Muscle layer of colon (tissue), 2 donors: ENCODE results near the gene HFE.
A peak's percentile ranks its signal among the peaks of the same experiment; 100 is the strongest.
"Not testable (repeated sequence)": the region's sequence is repeated elsewhere in the genome, so short reads cannot be mapped to it uniquely, and the experiment has no call there.

Experiments used
- H3K27ac ChIP-seq: one replicate; pipeline ENCODE4 v1.7.0; 2013; ENCODE audit warnings: low read depth, mild to moderate bottlenecking, low read length, moderate library complexity
- H3K27me3 ChIP-seq, 2 donors: one replicate each; pipeline ENCODE4 v1.7.0; 2013; ENCODE audit warnings: low read length in 2 of 2, mild to moderate bottlenecking in 2 of 2; ENCODE audit not compliant: insufficient read depth in 2 of 2, control insufficient read depth in 1 of 2
- H3K36me3 ChIP-seq: one replicate; pipeline ENCODE4 v1.7.0; 2013; ENCODE audit warnings: mild to moderate bottlenecking, low read length; ENCODE audit not compliant: insufficient read depth
- H3K4me1 ChIP-seq: one replicate; pipeline ENCODE4 v1.7.0; 2013; ENCODE audit warnings: mild to moderate bottlenecking, low read length; ENCODE audit not compliant: insufficient read depth
- H3K4me3 ChIP-seq, 2 donors: one replicate each; pipeline ENCODE4 v1.7.0; 2013; ENCODE audit warnings: low read length in 2 of 2, low read depth in 1 of 2, mild to moderate bottlenecking in 1 of 2, moderate library complexity in 1 of 2
- H3K9ac ChIP-seq: one replicate; pipeline ENCODE4 v1.7.0; 2013; ENCODE audit warnings: low read length
- H3K9me3 ChIP-seq: one replicate; pipeline ENCODE4 v1.7.0; 2013; ENCODE audit warnings: mild to moderate bottlenecking, low read length
- donor health status: abdominal sarcoma.
- donor health status: Adenocarcinoma of cecum.

The HFE gene

DNA sequence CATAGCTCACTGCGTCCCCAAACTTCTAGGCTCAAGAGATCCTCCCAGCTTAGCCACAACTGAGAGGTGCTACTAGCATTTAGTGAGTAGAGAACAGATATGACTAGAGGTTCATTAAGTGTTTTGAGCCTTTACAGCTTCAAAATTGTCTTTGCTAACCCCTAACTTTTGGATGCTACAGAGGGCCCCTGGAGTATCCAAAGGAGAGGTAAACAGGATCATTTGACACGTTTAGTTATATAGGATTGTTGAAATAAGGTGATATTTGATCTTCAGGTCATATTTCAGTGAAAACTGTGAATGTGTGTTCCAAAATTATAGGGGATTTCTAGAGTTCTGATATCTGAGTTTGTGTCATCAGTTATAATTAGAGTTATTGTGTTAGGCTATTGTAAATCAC lies 19.2 kb upstream of the HFE start:
- Histone ChIP-seq H3K27me3 (no peaks in the 10 kb centered on the region), H3K27ac (no peak overlapping the region), H3K9ac (no peak overlapping the region), H3K36me3 (no peaks in the 10 kb centered on the region), H3K4me1 (peaks cover 5% of the 10 kb centered on the region), H3K4me3 (no peak overlapping the region), H3K9me3 (no peaks in the 10 kb centered on the region)

DNA sequence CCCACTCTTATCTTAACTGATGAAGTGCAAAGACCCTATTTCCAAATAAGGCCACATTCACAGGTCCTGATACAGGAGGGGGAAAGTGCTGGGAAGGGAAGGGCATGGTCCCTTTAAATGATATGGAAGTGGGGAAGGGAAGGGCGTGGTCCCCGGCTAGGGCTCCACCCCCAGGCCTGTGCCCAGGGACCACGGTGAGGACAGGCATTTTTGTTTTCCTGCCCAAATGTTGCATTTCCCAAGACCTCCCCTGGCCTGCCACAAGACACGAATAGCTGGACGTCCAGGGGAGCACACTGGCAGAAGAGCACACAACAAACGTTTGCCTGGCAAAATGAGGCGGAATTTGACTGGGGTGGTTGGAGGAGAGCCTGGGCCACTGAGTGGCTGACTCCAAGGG lies 16.1 kb upstream of the HFE start:
- Histone ChIP-seq H3K27me3 (no peaks in the 10 kb centered on the region), H3K9me3 (no peaks in the 10 kb centered on the region), H3K4me3 (no peak overlapping the region), H3K9ac (no peak overlapping the region), H3K36me3 (no peaks in the 10 kb centered on the region), H3K4me1 (peaks cover 2% of the 10 kb centered on the region), H3K27ac (no peak overlapping the region)

DNA sequence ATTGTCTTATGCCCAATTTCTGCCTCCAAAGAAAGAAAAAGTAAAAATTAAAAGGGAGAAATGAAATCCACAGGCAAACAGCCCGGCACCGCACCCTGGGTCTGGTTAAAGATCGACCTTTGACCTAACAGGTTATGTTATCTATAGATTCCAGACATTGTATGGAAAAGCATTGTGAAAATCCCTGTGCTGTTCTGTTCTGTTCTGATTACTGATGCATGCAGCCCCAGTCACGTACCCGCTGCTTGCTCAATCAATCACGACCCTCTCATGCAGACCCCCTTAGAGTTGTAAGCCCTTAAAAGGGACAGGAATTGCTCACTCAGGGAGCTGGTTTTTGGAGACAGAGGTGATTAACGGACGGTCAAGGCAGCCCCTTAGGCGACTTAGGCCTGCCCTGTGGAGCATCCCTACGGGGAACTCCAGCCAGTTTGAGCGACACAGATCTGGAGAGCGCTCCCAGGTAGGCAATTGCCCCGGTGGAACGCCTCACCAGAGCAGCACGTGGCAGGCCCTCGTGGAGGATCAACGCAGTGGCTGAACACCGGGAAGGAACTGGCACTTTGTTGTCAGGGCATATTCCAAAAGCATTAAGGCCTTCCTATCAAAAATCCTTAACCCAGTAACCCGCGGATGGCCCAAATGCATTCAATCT lies 12.0 kb upstream of the HFE start:
- no peaks in the 10 kb centered on the region for H3K4me1 ChIP-seq
- no peak overlapping the region for H3K27ac ChIP-seq
- H3K9ac ChIP-seq = no peak overlapping the region
- no peaks in the 10 kb centered on the region for H3K9me3 ChIP-seq
- H3K4me3 ChIP-seq = no peak overlapping the region
- H3K27me3 ChIP-seq = no peaks in the 10 kb centered on the region
- no peaks in the 10 kb centered on the region for H3K36me3 ChIP-seq

DNA sequence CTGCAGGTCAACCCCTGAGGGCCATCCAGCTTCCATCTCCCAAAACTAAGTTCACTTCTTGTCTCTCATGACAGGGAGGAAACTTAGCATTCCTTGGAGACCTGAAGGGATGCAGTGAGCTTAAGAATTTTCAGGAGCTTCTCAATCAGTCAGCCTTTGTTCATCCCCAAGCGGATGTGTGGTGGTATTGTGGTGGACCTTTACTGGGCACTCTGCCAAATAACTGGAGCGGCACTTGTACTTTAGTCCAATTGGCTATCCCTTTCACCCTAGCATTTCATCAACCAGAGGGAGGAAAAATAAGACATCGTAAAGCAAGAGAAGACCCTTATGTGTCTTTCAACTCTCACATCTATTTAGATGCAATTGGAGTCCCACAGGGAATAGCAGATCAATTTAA lies 9.2 kb upstream of the HFE start:
- not testable (repeated sequence) for H3K9me3 ChIP-seq, H3K27ac ChIP-seq, H3K27me3 ChIP-seq, H3K36me3 ChIP-seq, H3K9ac ChIP-seq, H3K4me3 ChIP-seq, H3K4me1 ChIP-seq

DNA sequence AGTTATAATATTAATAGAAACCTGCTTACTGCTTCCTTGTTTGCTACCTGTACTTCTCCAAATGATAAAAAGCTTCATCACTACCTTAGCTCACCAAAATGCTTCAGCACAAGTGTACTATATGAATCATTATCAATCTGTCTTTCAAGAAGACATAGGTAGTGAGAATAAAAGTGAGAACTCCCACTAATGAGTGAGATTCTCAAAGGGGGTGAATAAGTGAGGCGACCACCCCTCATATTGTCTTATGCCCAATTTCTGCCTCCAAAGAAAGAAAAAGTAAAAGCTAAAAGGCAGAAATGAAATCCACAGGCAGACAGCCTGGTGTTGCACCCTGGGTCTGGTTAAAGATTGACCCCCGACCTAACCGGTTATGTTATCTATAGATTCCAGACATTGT lies 6.1 kb upstream of the HFE start:
- not testable (repeated sequence) for H3K36me3 ChIP-seq, H3K27ac ChIP-seq, H3K9me3 ChIP-seq, H3K4me1 ChIP-seq, H3K9ac ChIP-seq, H3K27me3 ChIP-seq, H3K4me3 ChIP-seq

DNA sequence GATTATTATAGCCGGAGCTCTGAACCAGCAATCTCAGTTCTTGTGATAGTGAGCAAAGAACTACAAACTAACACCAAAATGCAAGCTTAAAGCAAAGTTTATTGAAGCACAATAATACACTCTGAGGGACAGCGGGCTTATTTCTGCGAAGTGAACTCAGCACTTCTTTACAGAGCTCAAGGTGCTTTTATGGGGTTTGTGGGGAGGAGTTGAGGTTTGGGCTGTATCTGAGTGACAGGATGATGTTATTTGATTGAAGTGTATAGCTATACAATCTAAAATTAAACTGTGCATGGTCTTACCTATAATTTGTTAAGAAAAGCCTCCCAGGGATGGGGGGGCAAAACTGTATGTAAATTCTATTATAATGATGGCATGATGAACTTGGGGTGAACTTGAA lies 1.0 kb upstream of the HFE start:
- no peak overlapping the region for H3K9ac ChIP-seq
- H3K4me1 ChIP-seq = peaks cover 25% of the 10 kb centered on the region
- no peaks in the 10 kb centered on the region for H3K36me3 ChIP-seq
- H3K4me3 ChIP-seq = no peak overlapping the region
- no peak overlapping the region for H3K27ac ChIP-seq
- H3K9me3 ChIP-seq = no peaks in the 10 kb centered on the region
- H3K27me3 ChIP-seq = no peaks in the 10 kb centered on the region

DNA sequence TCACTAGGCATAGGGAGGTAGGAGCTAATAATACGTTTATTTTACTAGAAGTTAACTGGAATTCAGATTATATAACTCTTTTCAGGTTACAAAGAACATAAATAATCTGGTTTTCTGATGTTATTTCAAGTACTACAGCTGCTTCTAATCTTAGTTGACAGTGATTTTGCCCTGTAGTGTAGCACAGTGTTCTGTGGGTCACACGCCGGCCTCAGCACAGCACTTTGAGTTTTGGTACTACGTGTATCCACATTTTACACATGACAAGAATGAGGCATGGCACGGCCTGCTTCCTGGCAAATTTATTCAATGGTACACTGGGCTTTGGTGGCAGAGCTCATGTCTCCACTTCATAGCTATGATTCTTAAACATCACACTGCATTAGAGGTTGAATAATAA lies 1.1 kb downstream of the HFE start:
- peaks cover 25% of the 10 kb centered on the region for H3K4me1 ChIP-seq
- H3K4me3 ChIP-seq = peak overlapping the region; percentile 66 to 76
- no peaks in the 10 kb centered on the region for H3K9me3 ChIP-seq
- peak overlapping the region; percentile 84 for H3K27ac ChIP-seq
- H3K9ac ChIP-seq = peak overlapping the region; percentile 79
- no peaks in the 10 kb centered on the region for H3K36me3 ChIP-seq
- H3K27me3 ChIP-seq = no peaks in the 10 kb centered on the region

GRCh38 chr6:26089272-26089671 lies 2.0 kb downstream of the HFE start:
- Histone ChIP-seq H3K36me3 (no peaks in the 10 kb centered on the region), H3K27ac (no peak overlapping the region), H3K9me3 (no peaks in the 10 kb centered on the region), H3K27me3 (no peaks in the 10 kb centered on the region), H3K4me3 (no peak overlapping the region), H3K4me1 (peaks cover 25% of the 10 kb centered on the region), H3K9ac (no peak overlapping the region)

- H3K9me3 ChIP-seq = no peaks in the 10 kb centered on the region
- H3K36me3 ChIP-seq = no peaks in the 10 kb centered on the region
- no peak overlapping the region for H3K27ac ChIP-seq
- no peak overlapping the region for H3K4me3 ChIP-seq
- H3K4me1 ChIP-seq = peaks cover 22% of the 10 kb centered on the region
- H3K9ac ChIP-seq = no peak overlapping the region
- no peaks in the 10 kb centered on the region for H3K27me3 ChIP-seq
Measured at GRCh38 chr6:26092443-26092842, 5.2 kb downstream of the HFE start.

DNA sequence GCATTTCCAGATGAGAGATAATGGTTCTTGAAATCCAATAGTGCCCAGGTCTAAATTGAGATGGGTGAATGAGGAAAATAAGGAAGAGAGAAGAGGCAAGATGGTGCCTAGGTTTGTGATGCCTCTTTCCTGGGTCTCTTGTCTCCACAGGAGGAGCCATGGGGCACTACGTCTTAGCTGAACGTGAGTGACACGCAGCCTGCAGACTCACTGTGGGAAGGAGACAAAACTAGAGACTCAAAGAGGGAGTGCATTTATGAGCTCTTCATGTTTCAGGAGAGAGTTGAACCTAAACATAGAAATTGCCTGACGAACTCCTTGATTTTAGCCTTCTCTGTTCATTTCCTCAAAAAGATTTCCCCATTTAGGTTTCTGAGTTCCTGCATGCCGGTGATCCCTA lies 6.8 kb downstream of the HFE start:
- Histone ChIP-seq H3K36me3 (no peaks in the 10 kb centered on the region), H3K27me3 (no peaks in the 10 kb centered on the region), H3K9ac (no peak overlapping the region), H3K4me1 (peaks cover 10% of the 10 kb centered on the region), H3K27ac (no peak overlapping the region), H3K9me3 (no peaks in the 10 kb centered on the region), H3K4me3 (no peak overlapping the region)

DNA sequence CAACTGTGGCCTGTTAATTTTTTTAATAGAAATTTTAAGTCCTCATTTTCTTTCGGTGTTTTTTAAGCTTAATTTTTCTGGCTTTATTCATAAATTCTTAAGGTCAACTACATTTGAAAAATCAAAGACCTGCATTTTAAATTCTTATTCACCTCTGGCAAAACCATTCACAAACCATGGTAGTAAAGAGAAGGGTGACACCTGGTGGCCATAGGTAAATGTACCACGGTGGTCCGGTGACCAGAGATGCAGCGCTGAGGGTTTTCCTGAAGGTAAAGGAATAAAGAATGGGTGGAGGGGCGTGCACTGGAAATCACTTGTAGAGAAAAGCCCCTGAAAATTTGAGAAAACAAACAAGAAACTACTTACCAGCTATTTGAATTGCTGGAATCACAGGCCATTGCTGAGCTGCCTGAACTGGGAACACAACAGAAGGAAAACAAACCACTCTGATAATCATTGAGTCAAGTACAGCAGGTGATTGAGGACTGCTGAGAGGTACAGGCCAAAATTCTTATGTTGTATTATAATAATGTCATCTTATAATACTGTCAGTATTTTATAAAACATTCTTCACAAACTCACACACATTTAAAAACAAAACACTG lies 10.1 kb downstream of the HFE start:
- no peak overlapping the region for H3K4me3 ChIP-seq
- H3K9me3 ChIP-seq = no peaks in the 10 kb centered on the region
- H3K9ac ChIP-seq = no peak overlapping the region
- H3K36me3 ChIP-seq = no peaks in the 10 kb centered on the region
- no peaks in the 10 kb centered on the region for H3K4me1 ChIP-seq
- no peaks in the 10 kb centered on the region for H3K27me3 ChIP-seq
- no peak overlapping the region for H3K27ac ChIP-seq

- Histone ChIP-seq H3K9ac (peak overlapping the region; percentile 22), H3K27me3 (no peaks in the 10 kb centered on the region), H3K27ac (peak overlapping the region; percentile 83)
Measured at GRCh38 chr6:26103141-26103769, 16.0 kb downstream of the HFE start.

More at GRCh38 chr6:26103141-26103769, 16.0 kb downstream of the HFE start:
- Histone ChIP-seq H3K4me3 (peak overlapping the region; percentile 56 to 78), H3K9me3 (no peaks in the 10 kb centered on the region), H3K4me1 (no peaks in the 10 kb centered on the region), H3K36me3 (no peaks in the 10 kb centered on the region)
